HG02798 (cell line): ENCODE results near the gene ABAT.

Experiments
- ATAC-seq: cut with Tn5 transposase; IDR thresholded peaks from one replicate; pipeline ENCODE4 v1.9.1; 2021; ENCODE audit warnings: mild to moderate bottlenecking; ENCODE audit not compliant: unreplicated experiment, poor library complexity

ABAT gene

DNA sequence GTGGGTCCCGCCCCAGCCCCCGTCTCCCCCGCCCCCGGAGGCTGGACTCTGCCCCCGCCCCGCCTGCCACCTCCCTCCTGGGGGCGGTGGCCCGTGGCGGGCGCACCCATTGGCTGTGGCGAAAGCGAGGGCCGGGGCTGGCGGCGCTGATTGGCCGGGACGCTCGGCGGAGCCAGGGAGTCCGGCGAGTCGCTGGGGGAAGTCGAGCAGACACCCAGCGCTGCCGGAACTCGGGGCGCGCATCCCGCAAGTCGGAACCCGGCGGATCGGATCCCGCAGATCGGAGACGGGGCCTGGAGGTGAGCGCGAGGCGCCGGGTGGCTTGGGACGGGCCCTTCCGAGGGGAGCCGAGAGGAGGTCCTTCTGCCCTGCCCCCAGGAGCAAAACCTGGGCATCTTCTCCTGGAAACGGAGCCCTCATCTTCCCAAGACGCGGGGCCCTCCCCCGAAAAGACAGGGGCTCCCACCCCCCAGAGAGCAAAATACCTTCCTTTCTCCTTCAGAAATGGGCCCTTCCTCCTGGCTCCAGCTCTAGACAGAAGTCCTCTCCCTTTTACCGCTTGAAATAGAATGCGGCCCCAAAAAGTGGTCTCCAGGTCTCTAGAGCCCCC, at the start of gene ABAT:
Gene ABAT (plus strand): TSS at position 205 of the 610 bp plus-strand sequence. CDS start 61,123 bp downstream, outside the sequence.
- ATAC-seq, result peak; percentile 100

DNA sequence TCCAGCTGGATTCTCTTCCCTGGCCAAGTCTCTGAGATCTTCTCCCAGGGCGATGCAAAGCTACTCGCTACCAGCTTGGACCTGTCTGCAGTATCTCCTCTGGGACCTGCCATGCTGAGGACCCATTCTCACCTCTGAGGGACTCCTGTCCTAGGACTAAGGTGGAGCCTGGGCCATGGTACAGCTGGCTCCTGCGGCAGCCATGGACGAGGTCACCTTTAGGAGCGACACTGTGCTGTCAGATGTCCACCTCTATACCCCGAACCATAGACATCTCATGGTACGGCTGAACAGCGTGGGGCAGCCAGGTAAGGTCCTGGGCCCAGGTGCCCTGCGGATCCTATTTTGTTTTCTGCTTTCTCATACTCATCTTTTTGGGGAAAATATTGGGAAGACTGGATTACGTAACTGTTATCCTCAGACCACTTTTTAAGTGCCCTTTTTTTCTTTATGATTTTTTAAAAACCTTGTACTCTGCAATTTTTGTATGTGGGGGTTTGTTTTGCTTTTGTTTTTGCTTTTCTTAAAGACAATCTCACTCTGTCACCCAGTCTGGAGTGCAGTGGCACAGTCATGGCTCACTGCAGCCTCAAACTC, 48.8 kb upstream of the ABAT start:
- ATAC-seq, result no peak

DNA sequence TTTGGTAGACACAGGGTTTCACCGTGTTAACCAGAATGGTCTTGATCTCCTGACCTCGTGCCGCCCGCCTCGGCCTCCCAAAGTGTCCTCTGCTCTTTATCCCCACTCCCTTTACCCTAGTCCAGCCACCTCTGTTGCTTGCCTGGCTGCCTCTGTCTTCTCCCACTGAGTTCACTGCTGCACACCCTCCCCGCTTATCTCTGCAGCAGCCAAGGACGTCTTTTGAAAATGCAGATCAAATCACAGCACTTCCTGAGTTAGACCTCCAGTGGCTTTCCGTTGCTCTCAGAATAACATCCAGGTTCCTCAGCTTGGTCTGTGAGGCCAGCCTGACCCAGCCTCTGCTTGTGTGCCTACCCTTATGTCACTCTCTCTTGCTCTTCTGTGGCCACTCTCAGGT, 47.5 kb upstream of the ABAT start:
- ATAC-seq, result no peak

- no peak for ATAC-seq
Measured at GRCh38 chr16:8627456-8627855, 47.0 kb upstream of the ABAT start.

DNA sequence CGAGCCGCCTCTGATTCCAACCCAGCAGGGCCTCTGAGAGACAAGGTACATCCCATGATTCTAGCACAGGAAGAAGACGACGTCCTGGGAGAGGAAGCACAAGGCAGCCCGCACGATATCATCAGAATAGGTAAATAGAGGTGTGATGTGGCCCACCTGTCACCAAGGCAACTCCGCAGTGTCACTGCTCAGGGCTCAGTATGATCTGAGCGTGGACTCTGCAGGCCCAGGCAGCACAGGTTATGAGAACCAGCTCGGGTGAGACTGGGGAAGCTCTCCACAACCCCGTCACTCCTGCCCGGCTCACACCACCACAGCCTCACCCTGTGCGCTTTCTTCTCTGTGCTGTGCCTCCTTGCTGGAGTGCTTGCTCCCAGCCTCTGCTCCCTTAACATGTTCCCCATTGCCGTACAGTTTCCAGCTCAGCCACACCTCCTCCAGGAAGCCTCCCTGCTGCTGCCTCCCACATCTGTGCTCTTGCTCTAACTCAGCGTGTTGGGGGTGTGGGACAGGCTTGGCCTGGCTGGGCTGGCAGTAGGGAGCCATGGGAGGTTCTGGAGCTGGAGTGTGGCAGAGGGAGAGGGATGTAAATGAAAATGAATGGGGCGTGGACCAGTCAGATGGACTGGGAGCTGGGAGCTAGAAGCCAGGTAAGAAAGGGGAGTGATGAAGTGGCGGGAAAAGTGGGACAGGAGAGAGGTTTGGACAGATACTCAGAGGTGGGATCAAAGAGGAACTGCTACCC, 45.3 kb upstream of the ABAT start:
- no peak for ATAC-seq

GRCh38 chr16:8630255-8630953, 44.0 kb upstream of the ABAT start:
- ATAC-seq, result no peak

DNA sequence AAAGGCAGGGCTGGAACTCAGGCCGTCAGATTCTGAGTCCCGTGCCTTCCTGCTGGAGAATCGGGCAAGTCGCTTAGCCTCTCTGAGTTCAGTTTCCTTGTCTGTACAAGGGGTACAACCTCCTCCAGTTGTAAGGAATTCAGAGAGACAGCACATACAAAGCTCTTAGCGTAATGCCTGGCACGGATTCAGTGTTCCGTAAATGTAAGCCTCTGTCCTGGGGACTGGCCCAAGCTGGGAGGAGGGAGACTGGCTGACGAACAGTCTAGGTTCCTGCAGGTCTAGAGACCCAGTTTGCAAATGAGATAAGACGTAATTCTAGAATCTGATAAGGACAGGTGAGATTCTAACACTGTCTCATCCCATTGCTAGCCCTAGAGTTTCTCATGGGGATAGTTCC, 43.0 kb upstream of the ABAT start:
- ATAC-seq, result no peak

DNA sequence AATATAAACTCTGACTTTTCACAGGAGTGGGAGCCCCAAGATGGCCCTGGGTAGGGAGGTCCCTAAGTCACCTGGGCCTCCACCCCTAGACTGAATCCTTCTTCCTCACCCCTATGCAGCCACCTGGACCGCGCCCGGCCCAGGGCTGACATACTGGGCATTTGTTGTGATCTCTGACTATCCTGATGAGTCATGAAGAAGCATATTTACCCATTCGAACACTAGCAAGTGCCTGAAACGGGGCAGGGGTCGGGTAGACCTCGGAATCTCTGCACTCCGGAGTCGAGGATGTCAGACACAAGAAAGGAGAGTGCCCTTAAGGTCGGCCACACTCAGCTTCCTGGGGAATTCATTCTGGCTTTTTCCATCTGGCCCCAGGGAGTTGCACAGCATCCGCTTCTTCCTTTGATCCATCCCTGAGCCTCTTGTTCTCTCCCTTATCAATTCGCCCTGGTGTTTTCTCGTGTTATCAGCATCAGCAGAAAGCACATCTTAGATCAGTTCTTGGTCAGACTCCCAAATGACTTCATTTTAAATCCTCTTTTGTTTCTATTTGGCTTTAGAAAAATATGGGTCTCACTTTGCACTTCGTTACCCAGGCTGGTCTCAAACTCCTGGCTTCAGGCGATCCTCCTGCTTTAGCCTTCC, 42.5 kb upstream of the ABAT start:
- no peak for ATAC-seq

- no peak for ATAC-seq
Measured at GRCh38 chr16:8632675-8633182, 41.7 kb upstream of the ABAT start.

DNA sequence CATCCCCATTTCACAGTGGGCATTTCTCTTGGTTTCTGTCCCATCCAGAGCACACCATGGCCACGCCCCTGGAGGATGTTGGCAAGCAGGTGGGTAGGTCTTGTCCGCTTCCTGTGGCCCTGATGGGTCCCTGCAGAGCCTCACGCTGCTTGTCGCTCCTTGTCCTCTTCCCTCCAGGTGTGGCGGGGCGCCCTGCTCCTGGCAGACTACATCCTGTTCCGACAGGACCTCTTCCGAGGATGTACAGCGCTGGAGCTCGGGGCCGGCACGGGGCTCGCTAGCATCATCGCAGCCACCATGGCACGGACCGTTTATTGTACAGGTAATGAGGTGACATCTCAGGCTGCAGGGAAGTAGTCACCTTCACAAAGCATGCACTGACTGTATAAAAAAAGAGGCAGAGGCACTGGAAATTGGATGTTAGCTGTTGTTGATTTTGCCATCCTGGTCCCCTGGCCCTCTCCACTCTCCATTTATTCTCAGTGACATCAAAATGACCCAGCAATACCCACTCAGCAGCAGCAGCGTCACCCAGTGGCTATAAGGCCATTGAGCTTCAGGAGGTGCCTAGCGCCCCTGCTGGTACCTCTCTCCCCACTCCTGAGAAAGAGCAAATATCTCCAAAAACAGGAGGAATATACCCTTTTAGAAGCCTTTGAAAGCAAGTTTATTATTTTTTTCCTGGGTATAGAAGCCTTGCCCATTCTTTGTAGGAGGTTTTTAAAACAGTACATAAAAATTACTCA, 39.3 kb upstream of the ABAT start:
- no peak for ATAC-seq

DNA sequence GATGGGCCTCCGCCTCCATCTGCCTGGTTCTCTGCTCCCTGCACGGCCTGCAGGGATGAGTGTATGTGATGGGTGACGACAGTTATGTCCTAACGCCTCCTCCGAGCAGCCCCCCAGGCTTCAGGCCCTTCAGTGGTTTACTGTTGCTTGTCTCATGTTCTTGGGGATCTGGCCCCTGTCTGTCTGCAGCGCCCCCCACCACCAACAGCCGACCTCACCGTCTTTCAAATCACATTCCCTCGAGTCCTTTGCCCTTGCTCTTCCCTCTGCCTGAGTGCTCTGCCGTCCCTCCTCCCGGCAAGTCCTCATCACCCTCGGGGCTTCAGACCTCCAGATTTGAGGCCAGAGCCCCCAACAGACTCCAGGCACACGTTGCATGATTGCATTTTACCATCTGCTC, 34.7 kb upstream of the ABAT start:
- no peak for ATAC-seq

- no peak for ATAC-seq
Measured at GRCh38 chr16:8641671-8642070, 32.7 kb upstream of the ABAT start.

GRCh38 chr16:8642146-8642545, 32.3 kb upstream of the ABAT start:
- ATAC-seq, result no peak

DNA sequence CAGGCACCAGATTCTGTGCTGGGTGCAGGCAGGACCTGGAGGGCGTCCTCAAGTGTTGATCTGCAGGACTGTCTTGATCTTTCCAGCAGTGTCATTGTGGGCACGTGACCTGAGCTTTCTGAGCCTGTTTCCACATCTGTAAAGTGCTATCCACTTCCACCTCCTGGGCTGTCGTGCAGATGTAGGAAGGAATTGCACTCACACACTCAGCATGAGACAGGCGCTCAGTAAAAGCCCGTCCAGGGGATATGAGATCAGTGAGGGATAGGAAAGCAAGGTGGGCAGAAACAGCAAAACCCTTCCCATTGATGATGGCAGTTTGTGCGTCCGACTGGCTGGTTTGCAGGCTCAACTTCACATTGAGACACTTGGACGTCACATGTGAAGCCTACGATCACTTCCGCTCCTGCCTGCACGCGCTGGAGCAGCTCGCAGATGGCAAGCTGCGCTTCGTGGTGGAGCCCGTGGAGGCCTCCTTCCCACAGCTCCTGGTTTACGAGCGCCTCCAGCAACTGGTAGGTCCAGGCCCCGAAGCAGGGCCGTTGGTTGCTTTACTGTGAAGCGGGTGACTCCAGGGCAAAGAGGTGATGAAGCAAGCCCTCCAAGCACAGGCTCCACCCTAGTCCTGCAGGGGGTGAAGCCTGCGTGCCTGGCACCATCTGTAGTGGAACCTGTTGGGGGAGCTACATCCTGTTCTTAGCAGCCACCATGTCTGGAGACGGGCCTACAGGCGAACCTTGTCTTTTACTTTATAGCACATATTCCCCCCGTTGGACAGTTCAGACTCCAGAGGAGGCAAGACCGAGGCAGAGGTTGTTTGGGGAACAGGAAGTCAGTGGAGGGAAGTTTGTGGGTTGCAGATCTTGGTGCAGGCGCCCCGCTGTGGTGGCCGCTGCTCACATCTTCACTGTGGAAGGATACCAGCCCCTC, 29.9 kb upstream of the ABAT start:
- ATAC-seq, result no peak

GRCh38 chr16:8645141-8645521, 29.3 kb upstream of the ABAT start:
- no peak for ATAC-seq

DNA sequence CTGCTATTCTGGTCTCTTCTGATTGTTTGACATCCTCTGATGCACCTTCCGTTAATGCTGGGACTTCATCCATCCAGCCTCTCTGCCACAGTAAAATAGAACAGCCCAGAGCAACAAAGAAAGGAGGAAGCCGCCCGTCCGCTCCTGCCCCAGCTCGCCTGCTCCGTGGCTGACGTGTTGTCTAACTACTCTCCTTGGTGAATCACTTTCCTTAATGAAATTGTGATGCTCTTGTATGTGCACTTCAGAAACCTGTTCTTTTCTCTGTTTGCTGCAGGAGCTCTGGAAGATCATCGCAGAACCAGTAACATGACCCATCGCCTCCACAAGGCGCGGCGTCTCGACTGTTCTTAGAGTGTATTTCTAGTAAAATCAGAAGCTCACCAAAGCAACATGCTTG, 28.6 kb upstream of the ABAT start:
- ATAC-seq, result no peak

- ATAC-seq, result no peak
Measured at GRCh38 chr16:8646326-8647053, 27.9 kb upstream of the ABAT start.

DNA sequence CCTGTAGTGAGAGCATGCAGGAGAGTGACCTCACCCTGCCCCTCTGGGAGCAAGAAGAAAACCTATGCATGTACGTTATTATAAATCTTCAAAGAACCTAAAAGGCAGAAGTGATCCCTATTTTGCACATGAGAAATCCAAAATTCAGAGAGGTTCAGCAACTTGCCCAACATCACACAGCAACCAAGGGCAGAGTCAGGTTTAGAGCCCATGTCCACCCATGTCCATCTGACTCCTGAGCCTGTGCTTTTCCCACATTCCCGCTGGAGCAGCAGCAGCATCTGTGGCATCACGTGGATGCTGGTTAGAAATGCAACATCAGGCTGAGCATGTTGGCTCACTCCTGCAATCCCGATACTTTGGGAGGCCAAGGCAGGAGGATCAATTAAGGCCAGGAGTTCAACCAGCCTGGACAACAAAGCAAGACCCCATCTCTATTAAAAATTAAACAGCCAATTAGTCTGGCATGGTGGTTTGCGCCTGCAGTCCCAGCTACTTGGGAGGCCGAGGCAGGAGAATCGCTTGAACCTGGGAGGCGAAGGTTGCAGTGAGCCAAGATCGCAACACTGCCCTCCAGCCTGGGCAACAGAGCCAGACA, 26.6 kb upstream of the ABAT start:
- no peak for ATAC-seq
